ENCODE results near the gene PRKCB.

DNA sequence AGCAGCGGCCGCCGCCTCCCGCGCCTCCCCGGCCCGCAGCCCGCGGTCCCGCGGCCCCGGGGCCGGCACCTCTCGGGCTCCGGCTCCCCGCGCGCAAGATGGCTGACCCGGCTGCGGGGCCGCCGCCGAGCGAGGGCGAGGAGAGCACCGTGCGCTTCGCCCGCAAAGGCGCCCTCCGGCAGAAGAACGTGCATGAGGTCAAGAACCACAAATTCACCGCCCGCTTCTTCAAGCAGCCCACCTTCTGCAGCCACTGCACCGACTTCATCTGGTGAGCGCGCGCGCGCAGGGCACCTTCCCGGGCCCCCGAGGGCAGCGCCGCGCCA, 258 bp downstream of the PRKCB start:
- TF ChIP-seq POLR2A (IDR thresholded peaks at IDR 0.05): no peak
- TF ChIP-seq, protein P1, sequence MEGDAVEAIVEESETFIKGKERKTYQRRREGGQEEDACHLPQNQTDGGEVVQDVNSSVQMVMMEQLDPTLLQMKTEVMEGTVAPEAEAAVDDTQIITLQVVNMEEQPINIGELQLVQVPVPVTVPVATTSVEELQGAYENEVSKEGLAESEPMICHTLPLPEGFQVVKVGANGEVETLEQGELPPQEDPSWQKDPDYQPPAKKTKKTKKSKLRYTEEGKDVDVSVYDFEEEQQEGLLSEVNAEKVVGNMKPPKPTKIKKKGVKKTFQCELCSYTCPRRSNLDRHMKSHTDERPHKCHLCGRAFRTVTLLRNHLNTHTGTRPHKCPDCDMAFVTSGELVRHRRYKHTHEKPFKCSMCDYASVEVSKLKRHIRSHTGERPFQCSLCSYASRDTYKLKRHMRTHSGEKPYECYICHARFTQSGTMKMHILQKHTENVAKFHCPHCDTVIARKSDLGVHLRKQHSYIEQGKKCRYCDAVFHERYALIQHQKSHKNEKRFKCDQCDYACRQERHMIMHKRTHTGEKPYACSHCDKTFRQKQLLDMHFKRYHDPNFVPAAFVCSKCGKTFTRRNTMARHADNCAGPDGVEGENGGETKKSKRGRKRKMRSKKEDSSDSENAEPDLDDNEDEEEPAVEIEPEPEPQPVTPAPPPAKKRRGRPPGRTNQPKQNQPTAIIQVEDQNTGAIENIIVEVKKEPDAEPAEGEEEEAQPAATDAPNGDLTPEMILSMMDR (IDR thresholded peaks at IDR 0.05 in 4 of 5, conservative IDR thresholded peaks at IDR 0.05 in 1 of 5): no peak

Data from gastrocnemius medialis (tissue), 4 donors.